HCT116 (cell line): ENCODE data around the gene FSHB. TPM values are rescaled to one million over a fixed set of nuclear protein-coding genes. Genes with fewer than 3 reads are reported as not detected.

Source experiments
- total RNA-seq: library from RNA; stranded (reverse); gene quantifications from one replicate; pipeline ENCODE4 v1.2.1, GENCODE V29; 2021; ENCODE audit not compliant: unreplicated experiment

FSHB gene
- total RNA-seq, 1 experiment from 2014 or later, result not detected

Other genes with a start within 250 kb of the FSHB start
- gene KCNA4, start 214.0 kb upstream of the FSHB start, total RNA-seq, result not detected
- gene ARL14EP, start 92.1 kb downstream of the FSHB start, total RNA-seq, result 25.3 TPM